ENCODE results near the gene USP26. TPM values are rescaled to one million over a fixed set of nuclear protein-coding genes. Genes with fewer than 3 reads are reported as not detected.

The USP26 gene
- total RNA-seq, 1 donor from 2014 or later, result not detected

DNA sequence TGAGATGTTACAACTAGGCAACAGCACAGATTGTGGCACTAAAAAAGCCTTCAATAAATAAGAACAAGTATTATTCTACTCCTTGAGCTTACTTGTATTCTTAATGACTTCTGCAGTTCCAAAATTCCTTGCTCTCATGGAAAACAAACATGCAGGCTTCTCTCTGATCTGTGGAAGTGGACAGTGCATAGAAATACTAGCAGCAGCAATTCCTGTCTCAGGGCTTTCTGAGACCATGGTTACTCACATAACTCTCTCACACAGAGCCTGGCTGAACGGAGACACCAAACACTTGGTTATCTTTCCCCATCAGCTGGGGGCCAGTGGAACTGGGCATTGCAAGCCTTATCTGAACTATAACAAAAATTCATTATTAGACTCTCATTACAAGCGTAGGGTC lies 106.1 kb downstream of the USP26 start:
- peaks cover 2% of the 10 kb centered on the region for H3K27me3 Mint-ChIP-seq (ENCODE audit: insufficient read depth, low read depth)
- H3K9me3 Mint-ChIP-seq, result no peaks in the 10 kb centered on the region
- no peak overlapping the region for H3K4me2 ChIP-seq
- no peak overlapping the region for H3K27ac Mint-ChIP-seq
- no peak overlapping the region for H3K9ac ChIP-seq
- H3F3A ChIP-seq (ENCODE audit: low read depth), result no peaks in the 10 kb centered on the region
- no peak for TF ChIP-seq EZH2 (IDR thresholded peaks at IDR 0.05)
- TF ChIP-seq, protein P1, sequence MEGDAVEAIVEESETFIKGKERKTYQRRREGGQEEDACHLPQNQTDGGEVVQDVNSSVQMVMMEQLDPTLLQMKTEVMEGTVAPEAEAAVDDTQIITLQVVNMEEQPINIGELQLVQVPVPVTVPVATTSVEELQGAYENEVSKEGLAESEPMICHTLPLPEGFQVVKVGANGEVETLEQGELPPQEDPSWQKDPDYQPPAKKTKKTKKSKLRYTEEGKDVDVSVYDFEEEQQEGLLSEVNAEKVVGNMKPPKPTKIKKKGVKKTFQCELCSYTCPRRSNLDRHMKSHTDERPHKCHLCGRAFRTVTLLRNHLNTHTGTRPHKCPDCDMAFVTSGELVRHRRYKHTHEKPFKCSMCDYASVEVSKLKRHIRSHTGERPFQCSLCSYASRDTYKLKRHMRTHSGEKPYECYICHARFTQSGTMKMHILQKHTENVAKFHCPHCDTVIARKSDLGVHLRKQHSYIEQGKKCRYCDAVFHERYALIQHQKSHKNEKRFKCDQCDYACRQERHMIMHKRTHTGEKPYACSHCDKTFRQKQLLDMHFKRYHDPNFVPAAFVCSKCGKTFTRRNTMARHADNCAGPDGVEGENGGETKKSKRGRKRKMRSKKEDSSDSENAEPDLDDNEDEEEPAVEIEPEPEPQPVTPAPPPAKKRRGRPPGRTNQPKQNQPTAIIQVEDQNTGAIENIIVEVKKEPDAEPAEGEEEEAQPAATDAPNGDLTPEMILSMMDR (IDR thresholded peaks at IDR 0.05), result no peak
- TF ChIP-seq EZH2phosphoT487 (IDR thresholded peaks at IDR 0.05), result no peak
- no peak overlapping the region for H3K4me3 ChIP-seq
- no peak overlapping the region for H2AFZ ChIP-seq (replicated peaks)
- H3K36me3 Mint-ChIP-seq, result no peaks in the 10 kb centered on the region
- H3K4me1 ChIP-seq, result no peaks in the 10 kb centered on the region
- no peak overlapping the region for H3K4me3 Mint-ChIP-seq
- H3K27ac ChIP-seq, result no peak overlapping the region
- no peaks in the 10 kb centered on the region for H3K36me3 ChIP-seq
- no peaks in the 10 kb centered on the region for H4K20me1 ChIP-seq (ENCODE audit: low read depth)
- H3K4me1 Mint-ChIP-seq, result no peaks in the 10 kb centered on the region
- no peaks in the 10 kb centered on the region for H3K27me3 ChIP-seq
- no peak for DNase-seq (ENCODE audit: low spot score)
- H3K79me2 ChIP-seq (ENCODE audit: low read depth), result no peaks in the 10 kb centered on the region
- H3K9me3 ChIP-seq (ENCODE audit: low read depth), result no peaks in the 10 kb centered on the region

DNA sequence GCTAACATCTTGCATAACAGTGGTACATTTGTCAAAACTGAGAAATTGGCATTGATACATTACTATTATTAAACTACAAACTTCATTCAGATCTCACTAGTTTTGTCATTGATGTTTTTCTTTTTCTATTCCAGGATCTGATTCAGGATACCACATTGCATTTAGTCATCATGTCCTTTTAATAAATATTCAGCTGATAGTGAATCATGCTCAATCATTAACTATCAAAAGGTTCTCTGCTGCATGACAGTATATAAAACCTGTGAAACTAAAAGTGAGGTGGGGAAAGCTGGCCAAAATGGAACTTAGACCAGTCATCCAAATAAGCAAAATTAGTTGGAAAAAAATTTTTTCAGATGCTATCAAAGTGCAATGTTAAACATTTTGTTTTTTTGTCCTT lies 110.4 kb downstream of the USP26 start:
- Mint-ChIP-seq H3K9me3 (no peaks in the 10 kb centered on the region), H3K27ac (no peak overlapping the region), H3K36me3 (no peaks in the 10 kb centered on the region), H3K4me1 (no peaks in the 10 kb centered on the region), H3K27me3 (ENCODE audit: insufficient read depth, low read depth) (no peaks in the 10 kb centered on the region), H3K4me3 (no peak overlapping the region)
- Histone ChIP-seq H3K36me3 (no peaks in the 10 kb centered on the region), H3K79me2 (ENCODE audit: low read depth) (no peaks in the 10 kb centered on the region), H2AFZ (replicated peaks) (no peak overlapping the region), H3K4me1 (no peaks in the 10 kb centered on the region), H4K20me1 (ENCODE audit: low read depth) (no peaks in the 10 kb centered on the region), H3K4me3 (no peak overlapping the region), H3K9ac (no peak overlapping the region), H3F3A (ENCODE audit: low read depth) (no peaks in the 10 kb centered on the region), H3K9me3 (ENCODE audit: low read depth) (no peaks in the 10 kb centered on the region), H3K4me2 (no peak overlapping the region), H3K27me3 (no peaks in the 10 kb centered on the region), H3K27ac (no peak overlapping the region)
- TF ChIP-seq EZH2phosphoT487 (IDR thresholded peaks at IDR 0.05) (no peak), EZH2 (IDR thresholded peaks at IDR 0.05) (no peak)
- TF ChIP-seq, protein P1 (IDR thresholded peaks at IDR 0.05), result no peak
- DNase-seq (ENCODE audit: low spot score), result no peak

DNA sequence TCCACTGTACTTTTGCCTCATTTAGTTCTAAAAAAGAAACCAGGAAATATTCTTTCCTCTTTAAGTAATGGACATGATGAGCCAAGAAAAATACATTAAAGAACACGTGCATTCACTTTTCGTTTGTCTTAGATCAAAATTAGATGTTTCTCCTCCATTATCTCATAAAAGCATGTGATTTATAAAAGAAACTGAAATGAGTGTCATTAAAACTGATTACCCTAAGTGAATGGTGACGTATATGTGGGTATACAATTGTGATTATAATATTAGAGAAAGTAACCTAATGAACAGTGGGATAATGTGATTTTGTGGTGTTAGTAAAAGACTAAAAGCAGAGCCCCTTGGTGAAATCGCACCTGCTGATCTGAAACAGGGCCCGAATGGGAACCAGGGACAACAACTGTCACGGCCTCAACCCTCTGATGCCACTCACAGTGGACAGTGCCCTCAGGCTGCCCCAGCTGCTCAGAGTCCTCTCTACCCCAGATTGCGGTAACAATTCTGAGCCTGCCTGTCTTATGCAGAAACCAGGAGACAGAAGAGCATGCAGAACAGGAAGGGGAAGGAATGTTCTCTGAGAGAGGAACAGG lies 112.8 kb downstream of the USP26 start:
- H3K9ac ChIP-seq, result no peak overlapping the region
- H3K36me3 ChIP-seq, result no peaks in the 10 kb centered on the region
- peaks cover 5% of the 10 kb centered on the region for H3K9me3 ChIP-seq (ENCODE audit: low read depth)
- H2AFZ ChIP-seq (replicated peaks), result no peak overlapping the region
- H3K27ac ChIP-seq, result no peak overlapping the region
- no peak overlapping the region for H3K4me3 ChIP-seq
- no peaks in the 10 kb centered on the region for H3K4me1 ChIP-seq
- TF ChIP-seq, protein P1 (IDR thresholded peaks at IDR 0.05), result no peak
- no peaks in the 10 kb centered on the region for H3K4me1 Mint-ChIP-seq
- no peak overlapping the region for H3K4me3 Mint-ChIP-seq
- peaks cover 5% of the 10 kb centered on the region for H3K9me3 Mint-ChIP-seq
- peaks cover 1% of the 10 kb centered on the region for H3K36me3 Mint-ChIP-seq
- no peak overlapping the region for H3K4me2 ChIP-seq
- no peaks in the 10 kb centered on the region for H3K27me3 ChIP-seq
- H3K27ac Mint-ChIP-seq, result no peak overlapping the region
- DNase-seq (ENCODE audit: low spot score), result no peak
- no peaks in the 10 kb centered on the region for H4K20me1 ChIP-seq (ENCODE audit: low read depth)
- no peaks in the 10 kb centered on the region for H3K79me2 ChIP-seq (ENCODE audit: low read depth)
- no peaks in the 10 kb centered on the region for H3F3A ChIP-seq (ENCODE audit: low read depth)
- peaks cover 2% of the 10 kb centered on the region for H3K27me3 Mint-ChIP-seq (ENCODE audit: insufficient read depth, low read depth)

All from neural progenitor cell (in vitro differentiated cells).